Measurements from ENCODE around the gene NAALADL2.
"Not testable (repeated sequence)": the region's sequence is repeated elsewhere in the genome, so short reads cannot be mapped to it uniquely, and the experiment has no call there.

Gene NAALADL2

GRCh38 chr3:175748087-175748730 lies 889.1 kb downstream of the NAALADL2 start:
- no peak for DNase-seq
- in situ Hi-C loops (cut with HindIII; ENCODE audit: low pct_ligation_motif_present, low pct_unique_long_range_greater_than_20kb, low sequenced_read_pairs), result no loop called here

GRCh38 chr3:175749981-175750380 lies 890.8 kb downstream of the NAALADL2 start:
- DNase-seq, result no peak
- in situ Hi-C loops (cut with HindIII; ENCODE audit: low pct_ligation_motif_present, low pct_unique_long_range_greater_than_20kb, low sequenced_read_pairs), result no loop called here

- no peak for DNase-seq
- in situ Hi-C loops (cut with HindIII; ENCODE audit: low pct_ligation_motif_present, low pct_unique_long_range_greater_than_20kb, low sequenced_read_pairs), result no loop called here
Observed at GRCh38 chr3:175751089-175751488, 892.0 kb downstream of the NAALADL2 start.

- in situ Hi-C loops (cut with HindIII; ENCODE audit: low pct_ligation_motif_present, low pct_unique_long_range_greater_than_20kb, low sequenced_read_pairs), result no loop called here
- DNase-seq, result no peak
Observed at GRCh38 chr3:175763948-175764347, 904.8 kb downstream of the NAALADL2 start.

GRCh38 chr3:175764722-175765121 lies 905.6 kb downstream of the NAALADL2 start:
- in situ Hi-C loops (cut with HindIII; ENCODE audit: low pct_ligation_motif_present, low pct_unique_long_range_greater_than_20kb, low sequenced_read_pairs), result no loop called here

GRCh38 chr3:175770426-175770825 lies 911.3 kb downstream of the NAALADL2 start:
- in situ Hi-C loops (cut with HindIII; ENCODE audit: low pct_ligation_motif_present, low pct_unique_long_range_greater_than_20kb, low sequenced_read_pairs), result no loop called here

More at GRCh38 chr3:175764722-175765121, 905.6 kb downstream of the NAALADL2 start:
- no peak for DNase-seq

GRCh38 chr3:175777495-175777894 lies 918.4 kb downstream of the NAALADL2 start:
- in situ Hi-C loops (cut with HindIII; ENCODE audit: low pct_ligation_motif_present, low pct_unique_long_range_greater_than_20kb, low sequenced_read_pairs), result no loop called here
- DNase-seq, result no peak

More at GRCh38 chr3:175770426-175770825, 911.3 kb downstream of the NAALADL2 start:
- DNase-seq, result no peak

GRCh38 chr3:175777965-175778364 lies 918.8 kb downstream of the NAALADL2 start:
- DNase-seq, result no peak
- in situ Hi-C loops (cut with HindIII; ENCODE audit: low pct_ligation_motif_present, low pct_unique_long_range_greater_than_20kb, low sequenced_read_pairs), result no loop called here

GRCh38 chr3:175778994-175779393 lies 919.9 kb downstream of the NAALADL2 start:
- DNase-seq, result no peak
- in situ Hi-C loops (cut with HindIII; ENCODE audit: low pct_ligation_motif_present, low pct_unique_long_range_greater_than_20kb, low sequenced_read_pairs), result no loop called here

GRCh38 chr3:175787109-175787508 lies 928.0 kb downstream of the NAALADL2 start:
- in situ Hi-C loops (cut with HindIII; ENCODE audit: low pct_ligation_motif_present, low pct_unique_long_range_greater_than_20kb, low sequenced_read_pairs); DNase-seq: not testable (repeated sequence)

- DNase-seq, result no peak
- in situ Hi-C loops (cut with HindIII; ENCODE audit: low pct_ligation_motif_present, low pct_unique_long_range_greater_than_20kb, low sequenced_read_pairs), result no loop called here
Observed at GRCh38 chr3:175792245-175792644, 933.1 kb downstream of the NAALADL2 start.

- DNase-seq, result no peak
- in situ Hi-C loops (cut with HindIII; ENCODE audit: low pct_ligation_motif_present, low pct_unique_long_range_greater_than_20kb, low sequenced_read_pairs), result no loop called here
Observed at GRCh38 chr3:175798326-175798725, 939.2 kb downstream of the NAALADL2 start.

- in situ Hi-C loops (cut with HindIII; ENCODE audit: low pct_ligation_motif_present, low pct_unique_long_range_greater_than_20kb, low sequenced_read_pairs), result no loop called here
Observed at GRCh38 chr3:175805825-175806224, 946.7 kb downstream of the NAALADL2 start.

GRCh38 chr3:175807175-175807574 lies 948.0 kb downstream of the NAALADL2 start:
- in situ Hi-C loops (cut with HindIII; ENCODE audit: low pct_ligation_motif_present, low pct_unique_long_range_greater_than_20kb, low sequenced_read_pairs), result no loop called here

More at GRCh38 chr3:175805825-175806224, 946.7 kb downstream of the NAALADL2 start:
- no peak for DNase-seq

GRCh38 chr3:175818811-175819464 lies 959.8 kb downstream of the NAALADL2 start:
- in situ Hi-C loops (cut with HindIII; ENCODE audit: low pct_ligation_motif_present, low pct_unique_long_range_greater_than_20kb, low sequenced_read_pairs), result no loop called here
- DNase-seq, result no peak

More at GRCh38 chr3:175807175-175807574, 948.0 kb downstream of the NAALADL2 start:
- no peak for DNase-seq

GRCh38 chr3:175822766-175823491 lies 963.8 kb downstream of the NAALADL2 start:
- in situ Hi-C loops (cut with HindIII; ENCODE audit: low pct_ligation_motif_present, low pct_unique_long_range_greater_than_20kb, low sequenced_read_pairs); DNase-seq: not testable (repeated sequence)

- DNase-seq; in situ Hi-C loops (cut with HindIII; ENCODE audit: low pct_ligation_motif_present, low pct_unique_long_range_greater_than_20kb, low sequenced_read_pairs): not testable (repeated sequence)
Observed at GRCh38 chr3:175825016-175825580, 966.0 kb downstream of the NAALADL2 start.

GRCh38 chr3:175826759-175827158 lies 967.6 kb downstream of the NAALADL2 start:
- no peak for DNase-seq
- in situ Hi-C loops (cut with HindIII; ENCODE audit: low pct_ligation_motif_present, low pct_unique_long_range_greater_than_20kb, low sequenced_read_pairs), result no loop called here

- in situ Hi-C loops (cut with HindIII; ENCODE audit: low pct_ligation_motif_present, low pct_unique_long_range_greater_than_20kb, low sequenced_read_pairs); DNase-seq: not testable (repeated sequence)
Observed at GRCh38 chr3:175829809-175830208, 970.7 kb downstream of the NAALADL2 start.

All from ACHN (cell line).